Aorta (tissue), 5 donors: Measurements from ENCODE around the gene CST9. TPM values are rescaled to one million over a fixed set of nuclear protein-coding genes. Genes with fewer than 3 reads are reported as not detected.
"Not testable (repeated sequence)": the region's sequence is repeated elsewhere in the genome, so short reads cannot be mapped to it uniquely, and the experiment has no call there.

Source experiments
- ATAC-seq: fragments of 200-7000 bp; cut with Tn5 transposase; one replicate; pipeline ENCODE4 v1.9.1; 2022; ENCODE audit warnings: moderate library complexity; ENCODE audit not compliant: low FRiP score
- DNase-seq, 2 donors: peaks; one replicate each; pipeline ENCODE4 v3.0.0-alpha.2; 2020
- H3K27ac ChIP-seq, 2 donors: one replicate each; pipeline ENCODE4 v1.5.1; 2013; ENCODE audit warnings: low read length in 2 of 2, mild to moderate bottlenecking in 2 of 2, moderate library complexity in 2 of 2, control low read depth in 1 of 2, inconsistent platforms in 1 of 2, low read depth in 1 of 2
- H3K27me3 ChIP-seq, 2 donors: one replicate each; pipeline ENCODE4 v1.6.1; 2013; ENCODE audit warnings: control low read depth in 1 of 2, low read length in 1 of 2, mild to moderate bottlenecking in 1 of 2, moderate library complexity in 1 of 2; ENCODE audit not compliant: insufficient read depth in 2 of 2, control insufficient read depth in 1 of 2
- H3K36me3 ChIP-seq, 2 donors: one replicate each; pipeline ENCODE4 v1.6.1; 2013; ENCODE audit warnings: control low read depth in 1 of 2, low read length in 1 of 2, mild to moderate bottlenecking in 1 of 2; ENCODE audit not compliant: insufficient read depth in 2 of 2, control insufficient read depth in 1 of 2
- H3K4me1 ChIP-seq, 2 donors: one replicate each; pipeline ENCODE4 v1.6.1; 2013; ENCODE audit warnings: low read length in 2 of 2, control low read depth in 1 of 2, mild to moderate bottlenecking in 1 of 2, moderate library complexity in 1 of 2; ENCODE audit not compliant: insufficient read depth in 2 of 2, control insufficient read depth in 1 of 2
- H3K4me3 ChIP-seq, 2 donors: one replicate each; pipeline ENCODE4 v1.5.1; 2013; ENCODE audit warnings: low read length in 2 of 2, control low read depth in 1 of 2, mild to moderate bottlenecking in 1 of 2
- H3K9me3 ChIP-seq: one replicate; pipeline ENCODE4 v1.6.1; 2013; ENCODE audit warnings: mild to moderate bottlenecking, low read length; ENCODE audit not compliant: control insufficient read depth
- WGBS, 2 donors: extraction: QIAGEN DNeasy Blood & Tissue Kit; methylation state at CpG; one replicate each; pipeline ENCODE4 v1.1.7; 2013; 5-methylcytosine and 5-hydroxymethylcytosine counted together
- intact Hi-C, 2 donors: fragments of 100-400 bp; cut with DNase I; formaldehyde crosslinking; loops; one replicate each; pipeline versions ENCODE4 v1.14.2 to v1.15.0; 2022
- polyA plus RNA-seq, 2 donors: library from polyadenylated mRNA; stranded (reverse); fragments of 200-250 nt; gene quantifications; one replicate each; pipeline ENCODE4 v1.2.3, GENCODE V29; 2013
- total RNA-seq, 2 donors: library from RNA; stranded (reverse); fragmentation: NEBNext Ultra II Directional; extraction: Animal tissue kit (Norgen Biotek cat#: 25700); gene quantifications; one replicate each; pipeline ENCODE4 v1.2.1, GENCODE V29; 2021
- donor health status: healthy with polysubstance abuse.
- donor health status: Bipolar disorder and iron deficiency.
- donor health status: DM: no; HTN: no; CAD: no.
- donor health status: DM: no; HTN: no; CAD: no.
- donor health status: DM: yes; HTN: yes; CAD: no.

Gene CST9
- total and polyA plus RNA-seq, 4 donors: not detected

DNA sequence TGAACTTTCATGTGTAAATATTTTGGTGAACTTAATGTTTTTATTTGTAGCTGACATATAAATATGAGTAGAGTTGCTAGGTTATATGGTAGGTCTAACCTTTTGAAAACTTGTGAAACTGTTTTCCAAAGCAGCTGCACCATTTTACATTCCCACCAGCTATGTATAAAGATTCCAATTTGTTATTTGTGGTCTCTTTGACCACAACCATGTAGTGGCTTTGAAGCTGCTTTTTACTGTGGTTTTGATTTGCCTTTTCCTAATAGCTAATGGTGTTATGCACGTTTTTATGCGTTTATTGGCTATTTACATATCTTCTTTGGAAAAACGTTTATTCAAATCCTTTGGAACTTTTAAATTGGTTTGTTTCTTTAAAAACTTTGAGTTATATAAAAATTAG is 21.8 kb upstream of the CST9 start:
- Histone ChIP-seq H3K36me3 (peaks cover 0 to 2% of the 10 kb centered on the region in 2 donors), H3K4me1 (no peaks in the 10 kb centered on the region), H3K27ac (no peak overlapping the region), H3K27me3 (no peaks in the 10 kb centered on the region), H3K9me3 (no peaks in the 10 kb centered on the region), H3K4me3 (no peak overlapping the region)
- ATAC-seq (no peak), DNase-seq (no peak)
- intact Hi-C loops: loop anchor here in 1 of 2 donors (10.0 kb wide), 1 partner anchor 203 kb away; the partner anchor contains the start of gene NAPB
- 71 to 86% methylated on average over 3 of the region's 3 CpGs for WGBS, 2 donors

DNA sequence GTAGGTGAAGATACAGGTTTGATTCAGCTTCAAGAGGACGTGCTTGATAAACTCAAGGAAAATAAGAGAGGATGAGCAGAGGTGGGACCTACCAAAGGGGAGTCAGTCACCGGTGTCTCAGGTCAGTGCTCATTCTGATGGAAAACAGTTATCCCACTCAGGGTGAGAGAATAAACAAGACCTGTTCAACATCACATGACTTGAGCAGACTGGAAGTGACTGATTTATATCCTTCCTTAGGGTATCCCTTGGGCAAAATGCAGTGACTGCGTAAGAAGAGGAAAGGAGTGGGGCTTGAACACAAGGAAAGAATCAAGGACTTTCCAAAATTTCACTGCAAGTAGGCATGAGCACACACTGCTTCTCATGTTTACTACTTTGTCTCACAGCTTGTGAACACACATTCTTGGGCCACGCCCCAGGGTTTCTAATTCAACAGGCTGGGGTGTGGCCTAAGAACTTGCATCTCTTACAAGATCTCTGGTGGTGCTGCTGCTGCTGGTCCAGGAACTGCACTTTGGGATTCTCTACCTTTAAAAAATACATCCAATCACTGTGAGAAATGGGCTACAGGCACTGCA is 20.4 kb upstream of the CST9 start:
- 68 to 70% methylated on average over 4 of the region's 4 CpGs for WGBS, 2 donors
- no peak for DNase-seq
- no peaks in the 10 kb centered on the region for H3K9me3 ChIP-seq
- no peak overlapping the region for H3K27ac ChIP-seq
- no peak overlapping the region for H3K4me3 ChIP-seq
- no peak for ATAC-seq
- H3K4me1 ChIP-seq: no peaks in the 10 kb centered on the region
- H3K36me3 ChIP-seq: no peaks in the 10 kb centered on the region
- no peaks in the 10 kb centered on the region for H3K27me3 ChIP-seq
- intact Hi-C loops: loop anchor here in 1 of 2 donors (10.0 kb wide), 1 partner anchor 201 kb away; the partner anchor contains the start of gene NAPB

DNA sequence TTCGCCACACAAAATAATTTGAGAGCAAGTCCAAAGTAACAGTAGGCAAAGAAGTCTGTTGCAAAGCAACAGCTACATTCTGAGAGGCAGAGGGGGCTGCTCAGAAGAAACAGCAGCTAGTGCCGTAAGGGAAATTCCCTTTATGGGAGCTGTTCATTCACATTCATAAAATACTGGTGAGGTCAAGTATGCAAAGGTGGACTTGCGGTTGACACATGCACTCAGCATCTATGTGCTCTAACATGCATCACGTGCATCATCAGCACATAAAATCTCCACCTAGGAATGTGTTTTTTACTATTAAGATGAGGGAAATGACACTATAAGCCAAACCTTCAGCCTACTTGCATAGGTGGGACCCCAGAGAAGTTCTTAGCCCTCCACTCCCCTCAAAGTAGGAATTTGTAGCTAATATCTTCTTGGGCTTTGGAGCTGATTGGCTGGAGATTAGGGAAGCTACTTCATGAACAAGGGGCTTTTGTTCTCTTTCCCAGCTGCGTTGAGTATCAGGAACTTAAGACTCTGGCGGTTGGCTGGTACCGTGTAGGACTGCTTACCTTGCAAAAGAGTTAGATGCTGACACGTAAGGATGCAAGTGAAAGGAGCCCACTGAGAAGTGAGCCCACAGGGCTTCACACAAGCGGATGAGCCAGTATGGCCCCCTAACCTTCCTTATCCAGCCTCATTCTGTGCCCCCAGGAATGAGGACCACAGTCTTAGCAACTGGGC is 19.7 kb upstream of the CST9 start:
- intact Hi-C loops: loop anchor here in 1 of 2 donors (10.0 kb wide), 1 partner anchor 201 kb away; the partner anchor contains the start of gene NAPB
- Histone ChIP-seq H3K4me1 (no peaks in the 10 kb centered on the region), H3K9me3 (no peaks in the 10 kb centered on the region), H3K27ac (no peak overlapping the region), H3K27me3 (no peaks in the 10 kb centered on the region), H3K4me3 (no peak overlapping the region), H3K36me3 (no peaks in the 10 kb centered on the region)
- WGBS, 2 donors: 75 to 77% methylated on average over 9 of the region's 9 CpGs
- no peak for DNase-seq
- no peak for ATAC-seq

DNA sequence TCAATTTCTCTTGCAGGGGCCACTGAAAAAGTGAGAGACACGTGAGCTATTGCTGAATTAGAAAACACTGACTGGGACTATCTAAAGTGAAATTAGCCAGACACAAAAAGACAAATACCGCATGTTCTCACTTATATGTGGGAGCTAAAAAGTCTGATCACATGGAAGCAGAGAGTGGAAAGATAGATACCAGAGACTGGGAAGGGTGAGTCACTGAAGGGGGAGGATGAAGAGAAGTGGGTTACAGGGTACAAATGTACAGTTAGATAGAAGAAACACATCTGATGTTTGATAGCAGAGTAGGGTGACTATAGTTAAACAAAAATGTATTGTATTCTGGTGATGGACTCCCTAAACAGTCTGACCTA is 18.6 kb upstream of the CST9 start:
- Histone ChIP-seq H3K4me1 (no peaks in the 10 kb centered on the region), H3K4me3 (no peak overlapping the region), H3K27ac (no peak overlapping the region), H3K27me3 (no peaks in the 10 kb centered on the region), H3K9me3 (no peaks in the 10 kb centered on the region), H3K36me3 (no peaks in the 10 kb centered on the region)
- 65 to 73% methylated on average over 2 of the region's 2 CpGs for WGBS, 2 donors
- DNase-seq: no peak
- intact Hi-C loops: loop anchor here in 1 of 2 donors (10.0 kb wide), 1 partner anchor 200 kb away; the partner anchor contains the start of gene NAPB
- no peak for ATAC-seq

DNA sequence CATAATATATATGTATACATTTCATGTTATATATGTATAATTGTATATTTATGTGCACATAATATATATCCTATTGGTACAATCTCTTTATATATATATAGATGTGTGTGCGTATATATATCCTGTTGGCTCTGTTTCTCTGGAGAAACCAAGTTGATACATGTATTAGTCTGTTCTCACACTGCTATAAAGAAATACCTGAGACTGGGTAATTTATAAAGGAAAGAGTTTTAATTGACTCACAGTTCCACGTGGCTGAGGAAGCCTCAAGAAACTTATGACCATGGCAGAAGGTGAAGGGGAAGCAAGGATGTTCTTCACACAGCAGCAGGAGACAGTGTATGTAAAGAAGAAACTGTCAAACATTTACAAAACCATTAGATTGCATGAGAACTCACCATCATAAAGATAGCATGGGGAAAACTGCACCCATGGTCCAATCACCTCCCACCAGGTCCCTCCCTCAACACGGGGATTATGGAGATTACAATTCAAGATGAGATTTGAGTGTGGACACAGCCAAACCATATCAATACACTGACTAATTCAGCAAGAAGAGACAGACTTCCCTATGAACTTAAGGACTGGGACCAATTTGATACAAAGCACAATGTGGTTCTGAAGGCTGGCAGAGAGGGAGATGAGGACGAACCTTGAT is 18.1 kb upstream of the CST9 start:
- WGBS, 2 donors: 70 to 75% methylated on average over 4 of the region's 4 CpGs
- H3K36me3 ChIP-seq: no peaks in the 10 kb centered on the region
- ATAC-seq: no peak
- peak overlapping the region; percentile 36 to 48 for H3K27ac ChIP-seq
- no peaks in the 10 kb centered on the region for H3K9me3 ChIP-seq
- H3K27me3 ChIP-seq: no peaks in the 10 kb centered on the region
- intact Hi-C loops: loop anchor here in 1 of 2 donors (10.0 kb wide), 1 partner anchor 199 kb away; the partner anchor contains the start of gene NAPB
- no peak overlapping the region for H3K4me3 ChIP-seq
- DNase-seq: no peak
- H3K4me1 ChIP-seq: no peaks in the 10 kb centered on the region

DNA sequence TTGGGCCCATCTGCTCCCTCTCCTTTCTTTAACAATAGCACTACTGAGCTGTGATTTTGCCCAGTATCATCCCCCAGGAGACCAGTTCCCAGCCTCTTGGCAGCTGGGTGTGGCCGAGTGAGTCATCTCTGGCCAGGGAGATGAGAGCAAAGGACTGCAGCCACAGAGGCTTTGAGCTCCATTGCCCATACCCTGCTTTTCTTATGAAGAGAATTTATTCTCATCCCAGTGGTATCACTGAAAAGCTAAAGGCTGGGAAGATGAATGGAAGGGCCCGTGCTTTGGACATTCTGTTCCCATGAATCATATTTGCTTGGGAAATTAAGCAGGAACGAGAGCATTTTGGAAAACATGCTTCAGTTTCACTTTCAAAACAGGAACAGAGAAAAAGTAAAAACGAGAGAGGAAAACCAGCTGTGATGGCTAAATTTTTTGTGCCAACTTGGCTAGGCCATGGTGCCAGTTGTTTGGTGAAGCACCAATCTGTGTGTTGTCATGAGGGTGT is 17.2 kb upstream of the CST9 start:
- no peaks in the 10 kb centered on the region for H3K4me1 ChIP-seq

DNA sequence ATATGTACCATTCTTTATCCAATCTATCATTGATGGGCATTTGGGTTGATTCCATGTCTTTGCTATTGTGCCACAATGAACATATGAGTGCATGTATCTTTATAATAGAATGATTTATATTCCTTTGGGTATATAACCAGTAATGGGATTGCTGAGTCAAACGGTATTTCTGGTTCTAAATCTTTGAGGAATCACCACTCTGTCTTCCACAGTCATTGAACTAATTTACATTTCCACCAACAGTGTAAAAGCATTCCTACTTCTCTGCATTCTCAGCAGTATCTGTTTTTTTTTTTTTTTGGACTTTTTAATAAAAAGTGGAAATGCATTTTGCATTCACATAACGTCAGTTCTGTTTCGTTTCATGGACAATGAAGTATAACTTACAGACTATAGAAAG is 16.7 kb upstream of the CST9 start:
- not testable (repeated sequence) for H3K4me3 ChIP-seq, DNase-seq, ATAC-seq, H3K36me3 ChIP-seq, H3K9me3 ChIP-seq, H3K4me1 ChIP-seq, H3K27me3 ChIP-seq
- intact Hi-C loops: loop anchor here in 1 of 2 donors (10.0 kb wide), 1 partner anchor 198 kb away; the partner anchor contains the start of gene NAPB
- 28 to 29% methylated on average over 3 of the region's 3 CpGs for WGBS, 2 donors
- H3K27ac ChIP-seq: peak overlapping the region; percentile 44 to 80

More for the DNA sequence above, 17.2 kb upstream of the CST9 start:
- ATAC-seq (peak; percentile 95), DNase-seq (peak; percentile 81 to 87)
- intact Hi-C loops: loop anchor here in 1 of 2 donors (10.0 kb wide), 1 partner anchor 198 kb away; the partner anchor contains the start of gene NAPB
- Histone ChIP-seq H3K27ac (peak overlapping the region; percentile 80 to 95), H3K27me3 (no peaks in the 10 kb centered on the region), H3K36me3 (no peaks in the 10 kb centered on the region), H3K4me3 (peak overlapping the region in 1 of 2 donors; percentile 52), H3K9me3 (no peaks in the 10 kb centered on the region)
- 1% methylated on average over 4 of the region's 4 CpGs for WGBS, 2 donors

DNA sequence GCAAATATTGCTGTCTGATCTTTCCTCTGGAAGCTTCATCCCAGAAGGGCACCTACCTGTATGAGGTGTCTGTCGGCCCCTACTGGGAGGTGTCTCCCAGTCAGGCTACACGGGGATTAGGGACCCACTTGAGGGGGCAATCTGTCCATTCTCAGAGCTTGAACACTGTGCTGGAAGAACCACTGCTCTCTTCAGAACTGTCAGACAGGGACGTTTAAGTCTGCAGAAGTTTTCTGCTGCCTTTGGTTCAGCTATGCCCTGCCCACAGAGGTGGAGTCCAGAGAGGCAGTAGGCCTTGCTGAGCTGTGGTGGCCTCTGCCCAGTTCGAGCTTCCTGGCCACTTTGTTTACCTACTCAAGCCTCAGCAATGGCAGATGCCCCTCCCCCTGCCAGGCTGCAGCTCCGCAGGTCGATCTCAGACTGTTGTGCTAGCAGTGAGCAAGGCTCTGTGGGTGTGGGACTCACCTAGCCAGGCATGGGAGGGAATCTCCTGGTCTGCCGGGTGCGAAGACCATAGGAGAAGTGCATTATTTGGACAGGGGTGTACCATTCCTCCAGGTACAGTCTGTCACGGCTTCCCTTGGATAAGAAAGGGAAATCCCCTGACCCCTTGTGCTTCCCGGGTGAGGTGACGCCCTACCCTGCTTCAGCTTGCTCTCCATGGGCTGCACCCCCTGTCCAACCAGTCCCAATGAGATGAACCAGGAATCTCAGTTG is 15.1 kb upstream of the CST9 start:
- ATAC-seq, H3K36me3 ChIP-seq, H3K9me3 ChIP-seq, H3K27ac ChIP-seq, H3K4me3 ChIP-seq, H3K27me3 ChIP-seq, H3K4me1 ChIP-seq, DNase-seq: not testable (repeated sequence)
- 70 to 71% methylated on average over 11 of the region's 11 CpGs for WGBS, 2 donors
- intact Hi-C loops: loop anchor here in 1 of 2 donors (10.0 kb wide), 1 partner anchor 196 kb away; the partner anchor contains the start of gene NAPB
